Body of pancreas (tissue), 4 donors: ENCODE data around the gene LMAN2.

Experiments
- POLR2A ChIP-seq, 3 donors: fragments of 450-650 bp; IDR thresholded peaks; one replicate each; pipeline ENCODE4 v1.6.1; 2016; ENCODE audit warnings: antibody characterized with exemption in 3 of 3, mild to moderate bottlenecking in 2 of 3
- TF ChIP-seq, protein P1 (sequence below), 7 experiments: fragments of 450-650 bp in 4 of 7; fragments of 200-600 bp in 3 of 7; sonication (generic) in 3 of 7; IDR thresholded peaks; one replicate each; pipeline ENCODE4 v1.5.1; 2016 to 2019; ENCODE audit warnings: antibody characterized with exemption in 7 of 7

DNA sequence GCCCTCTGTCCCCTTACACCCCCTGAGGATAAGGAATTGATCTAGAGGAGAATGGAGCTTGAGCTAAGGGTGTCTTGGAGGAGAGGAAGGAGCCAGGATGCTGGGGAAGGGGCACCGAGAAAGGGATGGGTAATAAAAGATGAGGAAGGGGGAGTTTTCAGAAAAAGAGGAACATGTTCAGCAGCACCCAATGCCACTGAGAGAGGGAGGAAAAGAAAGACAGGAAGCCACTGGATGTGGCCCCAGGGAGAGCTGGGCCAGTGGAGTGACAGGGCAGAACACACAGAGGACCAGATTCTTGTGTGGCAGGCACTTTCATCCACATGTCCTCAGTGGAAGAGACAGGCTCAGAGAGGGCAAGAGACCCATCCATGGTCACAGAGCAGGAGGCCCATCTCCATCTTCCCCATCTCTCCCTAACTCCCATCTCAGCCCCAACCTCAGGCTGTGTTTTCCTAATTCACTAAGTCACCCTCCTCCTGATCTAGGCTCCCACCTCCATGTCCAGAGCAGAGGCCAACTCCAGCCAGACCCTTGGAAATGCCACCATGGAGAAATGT lies 41.8 kb upstream of the LMAN2 start:
- TF ChIP-seq, protein P1, sequence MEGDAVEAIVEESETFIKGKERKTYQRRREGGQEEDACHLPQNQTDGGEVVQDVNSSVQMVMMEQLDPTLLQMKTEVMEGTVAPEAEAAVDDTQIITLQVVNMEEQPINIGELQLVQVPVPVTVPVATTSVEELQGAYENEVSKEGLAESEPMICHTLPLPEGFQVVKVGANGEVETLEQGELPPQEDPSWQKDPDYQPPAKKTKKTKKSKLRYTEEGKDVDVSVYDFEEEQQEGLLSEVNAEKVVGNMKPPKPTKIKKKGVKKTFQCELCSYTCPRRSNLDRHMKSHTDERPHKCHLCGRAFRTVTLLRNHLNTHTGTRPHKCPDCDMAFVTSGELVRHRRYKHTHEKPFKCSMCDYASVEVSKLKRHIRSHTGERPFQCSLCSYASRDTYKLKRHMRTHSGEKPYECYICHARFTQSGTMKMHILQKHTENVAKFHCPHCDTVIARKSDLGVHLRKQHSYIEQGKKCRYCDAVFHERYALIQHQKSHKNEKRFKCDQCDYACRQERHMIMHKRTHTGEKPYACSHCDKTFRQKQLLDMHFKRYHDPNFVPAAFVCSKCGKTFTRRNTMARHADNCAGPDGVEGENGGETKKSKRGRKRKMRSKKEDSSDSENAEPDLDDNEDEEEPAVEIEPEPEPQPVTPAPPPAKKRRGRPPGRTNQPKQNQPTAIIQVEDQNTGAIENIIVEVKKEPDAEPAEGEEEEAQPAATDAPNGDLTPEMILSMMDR (IDR thresholded peaks at IDR 0.05): no peak
- no peak for TF ChIP-seq POLR2A (IDR thresholded peaks at IDR 0.05)
